Gastroesophageal sphincter (tissue), 4 donors: ENCODE data around the gene CCNG2. TPM values are rescaled to one million over a fixed set of nuclear protein-coding genes. Genes with fewer than 3 reads are reported as not detected.
"Not testable (repeated sequence)": the region's sequence is repeated elsewhere in the genome, so short reads cannot be mapped to it uniquely, and the experiment has no call there.

Source experiments
- ATAC-seq: fragments of 150-250 bp; one replicate; pipeline ENCODE4 v1.9.1; 2016; ENCODE audit warnings: mild to moderate bottlenecking, moderate library complexity
- H3K27ac ChIP-seq, 4 donors: fragments of 200-600 bp; sonication (generic) in 3 of 4; 1 replicate in 3 of 4; 2 replicates in 1 of 4; pipeline ENCODE4 v1.5.1; 2016 to 2019
- H3K27me3 ChIP-seq: fragments of 200-600 bp; sonication (generic); one replicate; pipeline ENCODE4 v1.5.1; 2019
- H3K36me3 ChIP-seq, 2 donors: fragments of 200-600 bp; sonication (generic); one replicate each; pipeline ENCODE4 v1.5.1; 2019; ENCODE audit warnings: control low read depth in 1 of 2
- H3K4me1 ChIP-seq, 3 donors: fragments of 200-600 bp; sonication (generic); 1 replicate in 2 of 3; 2 replicates in 1 of 3; pipeline ENCODE4 v1.5.1; 2016 to 2019; ENCODE audit warnings: control low read depth in 2 of 3
- H3K4me3 ChIP-seq, 2 donors: fragments of 200-600 bp; sonication (generic); one replicate each; pipeline ENCODE4 v1.5.1; 2019; ENCODE audit warnings: mild to moderate bottlenecking in 1 of 2, moderate library complexity in 1 of 2
- H3K9me3 ChIP-seq, 3 donors: fragments of 200-600 bp; sonication (generic); one replicate each; pipeline ENCODE4 v1.5.1; 2017 to 2019; ENCODE audit warnings: control low read depth in 2 of 3
- EP300 ChIP-seq: sonication (generic); formaldehyde crosslinking; IDR thresholded peaks from one replicate; pipeline ENCODE4 v1.6.1; 2017; ENCODE audit warnings: antibody characterized with exemption, mild to moderate bottlenecking
- POLR2A ChIP-seq, 2 donors: fragments of 450-650 bp; IDR thresholded peaks; one replicate each; pipeline ENCODE4 v1.6.1; 2017; ENCODE audit warnings: antibody characterized with exemption in 2 of 2, mild to moderate bottlenecking in 2 of 2, moderate library complexity in 1 of 2
- POLR2AphosphoS5 ChIP-seq: sonication (generic); formaldehyde crosslinking; IDR thresholded peaks from one replicate; pipeline ENCODE4 v1.6.1; 2017; ENCODE audit warnings: antibody characterized with exemption
- WGBS, 2 donors: methylation state at CpG; one replicate each; pipeline ENCODE4 v1.1.5; 2018; ENCODE audit warnings: low coverage in 1 of 2; 5-methylcytosine and 5-hydroxymethylcytosine counted together
- total RNA-seq, 4 donors: library from RNA; depleted of rRNA; stranded (reverse); fragments of >200 nt; gene quantifications; one replicate each; pipeline ENCODE4 v1.1.0, GENCODE V29; 2016
- TF ChIP-seq, protein P1 (sequence below), 4 experiments: fragments of 200-600 bp in 2 of 4; fragments of 450-650 bp in 2 of 4; sonication (generic) in 1 of 4; IDR thresholded peaks; one replicate each; pipeline ENCODE4 v1.5.1; 2017 to 2019; ENCODE audit warnings: antibody characterized with exemption in 4 of 4, mild to moderate bottlenecking in 2 of 4, moderate library complexity in 2 of 4

CCNG2 gene
- total RNA-seq, 4 donors from 2014 or later = 19.3 to 27.1 (median 22.4) TPM

DNA sequence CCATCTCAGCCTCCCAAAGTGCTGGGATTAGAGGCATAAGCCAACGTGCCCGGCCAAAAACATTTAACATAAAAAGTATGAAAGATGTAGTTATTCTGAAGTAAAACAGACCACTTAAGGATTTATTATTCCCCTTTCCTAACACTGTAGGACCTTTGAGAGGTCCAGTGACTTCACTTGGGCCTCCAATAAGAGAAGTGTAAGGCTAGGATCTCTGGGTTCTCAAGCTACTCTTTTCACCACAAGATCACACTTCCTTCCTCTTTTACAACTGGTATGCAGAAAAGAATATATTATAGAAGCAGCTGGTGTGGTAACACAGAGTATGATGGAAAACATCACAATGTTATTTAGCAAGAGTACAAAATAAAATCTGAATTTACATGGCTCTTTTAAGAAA is 30.2 kb upstream of the CCNG2 start:
- peak; percentile 48 for ATAC-seq
- no peaks in the 10 kb centered on the region for H3K27me3 ChIP-seq
- H3K36me3 ChIP-seq = no peaks in the 10 kb centered on the region
- no peak overlapping the region for H3K4me3 ChIP-seq
- H3K4me1 ChIP-seq = no peaks in the 10 kb centered on the region
- H3K27ac ChIP-seq = no peak overlapping the region
- no peaks in the 10 kb centered on the region for H3K9me3 ChIP-seq
- TF ChIP-seq POLR2A (IDR thresholded peaks at IDR 0.05) = no peak
- 54 to 55% methylated on average over 2 of the region's 2 CpGs for WGBS, 2 donors

DNA sequence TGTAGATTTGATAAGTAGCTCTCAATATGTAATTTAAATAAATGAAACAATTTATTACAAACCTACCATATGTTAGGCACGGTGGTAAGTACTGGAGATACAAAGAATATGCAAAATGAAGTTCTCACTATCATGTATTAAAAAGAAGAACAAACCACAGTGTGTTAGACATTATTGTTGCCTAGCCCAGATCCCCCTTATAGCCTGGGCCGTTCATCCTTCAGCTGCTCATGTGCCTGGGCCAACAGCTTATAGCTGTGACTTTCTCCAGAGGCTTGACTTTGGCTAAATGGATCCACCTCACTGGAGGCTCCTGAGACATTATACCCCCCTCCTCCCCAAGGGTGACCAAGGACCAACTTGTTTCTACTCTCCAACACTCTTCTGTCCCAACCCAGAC is 29.8 kb upstream of the CCNG2 start:
- TF ChIP-seq POLR2AphosphoS5 = no peak
- no peak for TF ChIP-seq POLR2A (IDR thresholded peaks at IDR 0.05)
- TF ChIP-seq EP300 = no peak
- TF ChIP-seq, protein P1, sequence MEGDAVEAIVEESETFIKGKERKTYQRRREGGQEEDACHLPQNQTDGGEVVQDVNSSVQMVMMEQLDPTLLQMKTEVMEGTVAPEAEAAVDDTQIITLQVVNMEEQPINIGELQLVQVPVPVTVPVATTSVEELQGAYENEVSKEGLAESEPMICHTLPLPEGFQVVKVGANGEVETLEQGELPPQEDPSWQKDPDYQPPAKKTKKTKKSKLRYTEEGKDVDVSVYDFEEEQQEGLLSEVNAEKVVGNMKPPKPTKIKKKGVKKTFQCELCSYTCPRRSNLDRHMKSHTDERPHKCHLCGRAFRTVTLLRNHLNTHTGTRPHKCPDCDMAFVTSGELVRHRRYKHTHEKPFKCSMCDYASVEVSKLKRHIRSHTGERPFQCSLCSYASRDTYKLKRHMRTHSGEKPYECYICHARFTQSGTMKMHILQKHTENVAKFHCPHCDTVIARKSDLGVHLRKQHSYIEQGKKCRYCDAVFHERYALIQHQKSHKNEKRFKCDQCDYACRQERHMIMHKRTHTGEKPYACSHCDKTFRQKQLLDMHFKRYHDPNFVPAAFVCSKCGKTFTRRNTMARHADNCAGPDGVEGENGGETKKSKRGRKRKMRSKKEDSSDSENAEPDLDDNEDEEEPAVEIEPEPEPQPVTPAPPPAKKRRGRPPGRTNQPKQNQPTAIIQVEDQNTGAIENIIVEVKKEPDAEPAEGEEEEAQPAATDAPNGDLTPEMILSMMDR (IDR thresholded peaks at IDR 0.05) = no peak
- Histone ChIP-seq H3K4me1 (no peaks in the 10 kb centered on the region), H3K4me3 (no peak overlapping the region), H3K27ac (no peak overlapping the region), H3K36me3 (no peaks in the 10 kb centered on the region), H3K9me3 (no peaks in the 10 kb centered on the region), H3K27me3 (no peaks in the 10 kb centered on the region)
- no peak for ATAC-seq
- WGBS, 2 donors = 71 to 100% methylated on average over 1 to 2 of the region's 2 CpGs

DNA sequence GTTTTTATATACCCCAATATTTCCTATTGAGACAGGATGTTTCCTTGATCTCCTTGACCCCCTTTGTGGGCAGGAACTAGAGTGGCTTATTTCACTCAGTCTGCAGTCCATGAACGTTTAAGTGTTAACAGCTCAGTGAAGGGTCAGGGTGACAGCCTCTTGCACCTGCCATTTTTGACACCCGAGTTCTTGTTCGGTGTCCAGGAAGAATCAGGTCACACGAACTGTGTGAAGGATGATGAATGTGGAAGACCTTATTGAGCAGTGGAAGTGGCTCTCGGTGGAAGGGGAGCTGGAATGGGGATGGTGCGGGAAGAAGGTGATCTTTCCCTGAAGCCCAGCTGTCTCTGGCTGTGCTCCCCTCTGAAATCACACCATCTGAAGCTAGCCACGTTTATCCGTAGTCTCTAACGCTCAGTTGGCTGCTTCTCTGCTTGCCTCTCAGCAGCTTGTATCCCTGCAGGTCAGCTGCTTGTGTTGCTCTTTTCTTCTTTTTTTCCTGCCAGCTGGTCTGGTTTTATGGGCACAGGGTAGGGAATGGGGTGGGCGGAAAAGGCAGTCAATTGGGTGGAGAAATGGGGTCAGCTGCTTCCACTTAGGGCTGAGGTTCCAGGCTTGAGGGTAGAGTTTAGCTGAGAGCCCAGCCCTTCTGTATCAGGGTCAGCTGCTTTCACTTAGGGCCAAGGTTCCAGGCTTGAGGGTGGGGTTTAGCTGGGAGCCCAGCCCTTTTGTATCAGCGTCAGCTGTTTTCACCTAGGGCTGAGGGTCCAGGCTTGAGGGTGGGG is 29.0 kb upstream of the CCNG2 start:
- TF ChIP-seq, protein P1 (IDR thresholded peaks at IDR 0.05) = no peak
- TF ChIP-seq POLR2A (IDR thresholded peaks at IDR 0.05) (no peak), POLR2AphosphoS5 (no peak), EP300 (no peak)
- 31 to 55% methylated on average over 8 to 9 of the region's 11 CpGs for WGBS, 2 donors
- no peak for ATAC-seq

DNA sequence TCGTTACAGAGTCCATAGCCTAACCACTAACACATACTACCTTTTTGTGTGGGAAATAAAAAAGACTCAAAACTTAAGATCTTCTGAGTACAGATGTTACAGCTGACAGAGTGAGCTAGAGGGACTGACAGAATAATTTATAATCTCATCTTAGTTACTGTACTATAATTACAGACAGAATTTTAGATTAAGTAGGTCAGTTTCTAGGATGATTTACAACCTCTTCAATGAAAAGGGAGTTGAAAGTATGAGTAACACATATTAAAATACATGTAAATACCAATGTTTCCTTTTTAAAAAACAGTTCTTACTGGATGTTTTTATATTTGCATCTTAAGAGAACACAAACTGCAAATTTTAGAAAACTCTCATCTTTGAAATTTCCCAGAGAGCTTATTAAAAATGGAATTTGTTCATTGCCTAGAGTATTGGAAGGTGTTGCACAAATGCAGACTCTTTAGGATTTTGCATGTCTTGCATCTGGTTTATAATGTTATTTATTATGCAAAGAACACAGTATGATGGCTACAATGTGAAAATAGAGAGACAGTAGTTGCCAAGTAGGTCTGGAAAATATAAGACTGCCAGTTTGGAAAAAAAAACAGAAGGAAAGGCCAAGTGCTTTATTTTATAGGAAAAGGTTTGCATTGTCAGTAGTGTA is 24.2 kb upstream of the CCNG2 start:
- no peak for ATAC-seq
- TF ChIP-seq EP300 (no peak), POLR2A (IDR thresholded peaks at IDR 0.05) (no peak), POLR2AphosphoS5 (no peak)
- TF ChIP-seq, protein P1 (IDR thresholded peaks at IDR 0.05) = no peak

More for the DNA sequence above, 29.0 kb upstream of the CCNG2 start:
- no peaks in the 10 kb centered on the region for H3K4me1 ChIP-seq
- no peak overlapping the region for H3K27ac ChIP-seq
- H3K27me3 ChIP-seq = no peaks in the 10 kb centered on the region
- H3K4me3 ChIP-seq = no peak overlapping the region
- H3K36me3 ChIP-seq = no peaks in the 10 kb centered on the region
- H3K9me3 ChIP-seq = no peaks in the 10 kb centered on the region

DNA sequence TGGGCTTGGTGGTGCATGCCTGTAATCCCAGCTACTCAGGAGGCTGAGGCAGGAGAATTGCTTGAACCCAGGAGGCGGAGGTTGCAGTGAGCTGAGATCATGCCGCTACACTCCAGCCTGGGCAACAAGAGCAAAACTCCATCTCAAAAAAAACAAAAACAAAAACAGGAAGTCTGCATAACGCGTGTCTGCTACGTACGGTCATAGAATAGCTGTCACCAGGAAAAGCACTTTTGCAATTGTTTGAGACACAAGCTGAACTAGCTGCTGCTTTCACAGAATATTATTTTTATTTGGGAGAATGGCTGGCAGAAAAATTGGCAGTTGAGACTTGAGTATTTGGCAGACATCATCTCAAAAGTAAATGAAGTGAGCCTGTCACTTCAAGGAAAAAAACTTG is 19.6 kb upstream of the CCNG2 start:
- WGBS, 2 donors = 56 to 79% methylated on average over 6 of the region's 6 CpGs
- not testable (repeated sequence) for H3K27me3 ChIP-seq, H3K4me3 ChIP-seq, H3K4me1 ChIP-seq, H3K9me3 ChIP-seq, ATAC-seq, H3K27ac ChIP-seq, H3K36me3 ChIP-seq

More for the DNA sequence above, 24.2 kb upstream of the CCNG2 start:
- Histone ChIP-seq H3K27me3 (no peaks in the 10 kb centered on the region), H3K27ac (no peak overlapping the region), H3K9me3 (no peaks in the 10 kb centered on the region), H3K36me3 (no peaks in the 10 kb centered on the region), H3K4me3 (no peak overlapping the region), H3K4me1 (no peaks in the 10 kb centered on the region)
- WGBS, 2 donors = 88 to 89% methylated on average over 1 of the region's 1 CpG
